ENCODE measurements around the gene LIN28A.

The LIN28A gene

DNA sequence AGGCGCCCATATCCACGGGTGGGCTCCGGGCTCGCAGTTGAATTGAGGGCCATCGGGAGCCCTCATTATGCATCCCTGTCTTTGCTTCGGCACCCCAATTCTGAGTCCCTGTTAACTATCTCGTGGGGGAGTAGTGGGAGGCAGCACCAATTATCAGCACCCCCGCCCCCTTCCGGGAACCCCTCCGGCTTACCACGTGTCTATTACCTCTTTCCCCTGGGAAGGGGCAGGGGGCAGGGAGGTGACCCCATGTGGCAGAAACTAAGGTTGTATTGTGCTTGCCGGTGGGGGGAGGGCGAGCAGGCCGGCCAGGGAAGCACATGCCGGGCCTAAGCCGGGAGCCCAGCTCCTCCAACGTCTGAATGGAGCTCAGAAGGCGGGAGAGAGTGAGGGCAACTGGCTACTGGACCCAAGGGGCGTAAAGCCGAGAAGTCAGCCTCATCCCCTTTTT is 1.0 kb downstream of the LIN28A start:
- DNase-seq (ENCODE audit: extremely low spot score): no peak
- ChIA-PET CTCF (interaction anchor here (1.2 kb wide), 1 partner anchor 136 kb away, joined by 3 read pairs; no protein-coding TSS in a partner anchor), POLR2A (no interaction called here)
- TF ChIP-seq, protein P1, sequence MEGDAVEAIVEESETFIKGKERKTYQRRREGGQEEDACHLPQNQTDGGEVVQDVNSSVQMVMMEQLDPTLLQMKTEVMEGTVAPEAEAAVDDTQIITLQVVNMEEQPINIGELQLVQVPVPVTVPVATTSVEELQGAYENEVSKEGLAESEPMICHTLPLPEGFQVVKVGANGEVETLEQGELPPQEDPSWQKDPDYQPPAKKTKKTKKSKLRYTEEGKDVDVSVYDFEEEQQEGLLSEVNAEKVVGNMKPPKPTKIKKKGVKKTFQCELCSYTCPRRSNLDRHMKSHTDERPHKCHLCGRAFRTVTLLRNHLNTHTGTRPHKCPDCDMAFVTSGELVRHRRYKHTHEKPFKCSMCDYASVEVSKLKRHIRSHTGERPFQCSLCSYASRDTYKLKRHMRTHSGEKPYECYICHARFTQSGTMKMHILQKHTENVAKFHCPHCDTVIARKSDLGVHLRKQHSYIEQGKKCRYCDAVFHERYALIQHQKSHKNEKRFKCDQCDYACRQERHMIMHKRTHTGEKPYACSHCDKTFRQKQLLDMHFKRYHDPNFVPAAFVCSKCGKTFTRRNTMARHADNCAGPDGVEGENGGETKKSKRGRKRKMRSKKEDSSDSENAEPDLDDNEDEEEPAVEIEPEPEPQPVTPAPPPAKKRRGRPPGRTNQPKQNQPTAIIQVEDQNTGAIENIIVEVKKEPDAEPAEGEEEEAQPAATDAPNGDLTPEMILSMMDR (IDR thresholded peaks at IDR 0.05; ENCODE audit: control extremely low read depth, extremely low read depth, low read depth, missing control alignments): no peak

DNA sequence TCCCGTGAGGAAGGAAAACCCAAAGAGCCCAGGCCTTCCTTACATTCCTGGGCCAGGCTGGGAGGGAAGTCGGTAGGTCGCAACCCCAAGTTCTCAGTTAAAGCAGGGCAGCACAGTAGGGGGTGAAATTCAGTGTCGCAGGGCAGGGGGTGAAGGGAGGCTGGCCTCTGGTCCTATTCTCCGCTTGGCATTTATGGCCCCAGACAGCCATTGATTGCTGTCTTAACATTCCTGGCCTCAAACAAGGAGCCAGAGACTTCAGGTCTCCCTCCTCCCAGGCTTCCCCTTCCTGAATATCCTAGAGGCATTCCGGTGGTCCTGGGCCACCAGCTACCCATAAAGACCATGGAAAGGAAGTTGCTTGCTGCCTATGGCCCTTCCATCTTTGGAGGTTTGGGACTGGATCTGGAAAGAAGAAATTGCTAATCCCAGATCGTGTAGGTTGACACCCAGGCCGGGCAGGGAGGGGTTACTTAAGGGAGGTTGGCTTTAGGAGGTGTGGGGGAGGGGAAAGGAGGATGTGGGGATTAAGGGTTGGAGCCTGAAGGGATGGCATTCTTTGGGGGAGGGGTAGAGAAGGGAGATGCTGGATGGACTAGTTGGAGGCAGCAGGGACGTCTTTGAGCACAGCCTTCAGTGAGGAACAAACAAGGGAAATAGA is 1.7 kb downstream of the LIN28A start:
- DNase-seq (ENCODE audit: extremely low spot score): no peak
- TF ChIP-seq, protein P1 (IDR thresholded peaks at IDR 0.05; ENCODE audit: control extremely low read depth, extremely low read depth, low read depth, missing control alignments): no peak
- ChIA-PET CTCF (interaction anchor here (1.2 to 1.3 kb wide), 2 partner anchors 128 to 136 kb away, joined by 3 to 4 read pairs; no protein-coding TSS in a partner anchor), POLR2A (no interaction called here)

DNA sequence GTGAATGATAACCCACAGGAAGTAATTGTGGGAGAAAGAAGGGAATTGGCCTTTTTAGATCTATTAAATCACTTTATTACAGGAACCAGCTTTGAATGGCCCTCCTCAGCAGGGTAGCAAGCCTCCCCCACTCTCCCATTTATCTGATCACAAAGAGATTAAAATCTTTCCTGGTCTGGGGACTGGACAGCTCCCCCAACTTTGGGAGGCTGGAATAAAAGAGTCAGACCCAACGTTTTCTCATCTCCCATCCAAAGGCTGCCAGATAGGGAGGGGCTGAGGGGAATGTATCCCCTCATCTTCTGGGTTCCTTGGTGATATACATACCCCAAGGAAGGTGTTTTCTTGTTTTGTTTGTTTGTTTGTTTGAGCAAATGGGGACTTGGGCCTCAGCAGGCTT is 2.4 kb downstream of the LIN28A start:
- CTCF ChIA-PET: interaction anchor here (1.0 to 1.3 kb wide), 2 partner anchors 18 to 128 kb away, joined by 3 to 4 read pairs; no protein-coding TSS in a partner anchor

DNA sequence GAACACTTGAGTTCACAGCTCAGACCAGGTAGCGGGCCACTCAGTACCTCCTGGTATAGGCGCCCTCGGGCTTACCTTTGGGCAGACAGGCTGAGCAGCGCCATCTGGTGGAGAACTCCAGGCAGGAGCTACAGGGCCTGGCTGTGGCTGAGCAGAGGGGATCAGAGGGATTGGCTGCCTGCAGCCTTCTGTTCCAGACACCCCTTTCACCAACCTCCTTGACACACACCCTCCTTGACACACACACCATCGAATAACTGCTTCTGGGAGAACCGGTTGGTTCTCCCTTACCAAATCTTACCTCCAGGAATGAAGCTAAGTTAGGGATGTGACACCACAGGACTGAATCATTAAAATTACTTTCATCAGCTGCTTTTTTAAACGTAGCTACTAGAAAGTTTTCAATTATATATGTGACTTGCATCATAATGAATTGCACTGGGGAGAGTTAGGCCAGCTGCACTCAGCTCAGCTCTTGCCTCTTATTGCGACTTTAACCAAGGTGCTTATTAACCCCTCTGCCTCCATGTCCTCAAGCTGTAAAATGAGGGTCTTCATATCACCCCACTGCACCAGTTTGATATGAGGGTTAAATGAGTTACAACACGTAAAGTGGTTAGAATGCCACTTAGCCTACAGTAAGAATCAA is 6.6 kb downstream of the LIN28A start:
- DNase-seq (ENCODE audit: extremely low spot score): peak; percentile 85
- POLR2A ChIA-PET: no interaction called here
- CTCF ChIA-PET: interaction anchor here (0.7 to 4.2 kb wide), 69 partner anchors 11 to 835 kb away, joined by 3 to 95 read pairs (median 5); partner anchors contain the start of genes C1orf232, CEP85, CRYBG2 and DHDDS
- TF ChIP-seq, protein P1 (IDR thresholded peaks at IDR 0.05; ENCODE audit: control extremely low read depth, extremely low read depth, low read depth, missing control alignments): peak; percentile 99

More for the DNA sequence above, 2.4 kb downstream of the LIN28A start:
- POLR2A ChIA-PET: no interaction called here
- DNase-seq (ENCODE audit: extremely low spot score): no peak
- TF ChIP-seq, protein P1 (IDR thresholded peaks at IDR 0.05; ENCODE audit: control extremely low read depth, extremely low read depth, low read depth, missing control alignments): no peak

DNA sequence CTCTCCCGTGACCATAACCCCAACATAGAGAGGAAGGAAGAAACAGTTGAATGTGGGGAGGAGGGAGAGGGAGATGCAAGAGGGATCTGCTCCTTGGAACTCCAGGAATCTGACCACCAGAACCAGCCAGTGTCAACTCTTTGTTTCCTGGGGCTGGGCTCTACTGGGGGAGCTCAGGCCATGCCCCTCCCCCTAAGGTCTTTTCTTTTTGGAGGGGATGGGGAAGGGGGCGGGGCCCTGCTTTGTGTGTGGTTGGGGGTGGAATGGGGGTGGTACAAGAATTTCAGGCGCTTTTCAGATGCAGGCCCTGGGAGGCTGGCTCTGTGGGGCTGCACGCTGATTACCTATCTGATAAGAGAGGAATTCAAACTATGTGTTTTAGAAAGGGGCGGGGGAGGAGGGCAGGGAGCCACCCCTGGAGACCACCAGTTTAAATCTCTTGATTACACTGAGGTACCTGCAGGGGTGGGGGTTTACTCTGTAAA is 8.3 kb downstream of the LIN28A start:
- TF ChIP-seq, protein P1 (IDR thresholded peaks at IDR 0.05; ENCODE audit: control extremely low read depth, extremely low read depth, low read depth, missing control alignments): no peak
- POLR2A ChIA-PET: no interaction called here
- no peak for DNase-seq (ENCODE audit: extremely low spot score)
- CTCF ChIA-PET: interaction anchor here (3.3 kb wide), 1 partner anchor 143 kb away, joined by 47 read pairs; no protein-coding TSS in a partner anchor

DNA sequence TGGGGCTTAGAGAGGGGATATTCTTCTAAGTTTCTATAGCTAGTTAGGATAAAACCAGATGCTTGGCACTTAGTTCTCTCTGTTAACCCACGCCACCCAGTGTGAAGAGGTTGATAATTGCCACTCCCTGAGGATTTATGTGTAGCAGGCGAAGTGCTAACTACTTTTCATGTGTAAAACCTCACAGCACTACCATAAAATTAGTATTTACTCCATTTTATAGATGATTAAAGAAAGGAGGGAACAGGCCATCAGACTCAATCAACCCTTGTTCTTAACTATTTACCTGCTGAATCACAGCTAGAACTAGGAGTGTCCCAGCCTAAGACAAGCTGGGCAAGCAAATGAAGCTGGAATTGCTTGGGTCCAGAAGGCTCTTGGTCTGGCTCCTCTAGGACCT is 8.9 kb downstream of the LIN28A start:
- ChIA-PET CTCF (interaction anchor here (1.5 to 1.6 kb wide), 2 partner anchors 50 to 140 kb away, joined by 4 read pairs; partner anchors contain the start of gene SH3BGRL3), POLR2A (no interaction called here)
- no peak for DNase-seq (ENCODE audit: extremely low spot score)
- TF ChIP-seq, protein P1 (IDR thresholded peaks at IDR 0.05; ENCODE audit: control extremely low read depth, extremely low read depth, low read depth, missing control alignments): no peak

Measured in GM10248 (cell line).